HUES48 (cell line): ENCODE measurements around the gene DDX60.
"Not testable (repeated sequence)": the region's sequence is repeated elsewhere in the genome, so short reads cannot be mapped to it uniquely, and the experiment has no call there.

Experiments used
- H3K27ac ChIP-seq: one replicate; pipeline ENCODE4 v1.7.0; 2013; ENCODE audit warnings: low read depth, low read length, inconsistent platforms
- H3K27me3 ChIP-seq: 2 replicates; pipeline ENCODE4 v1.6.1; 2013; ENCODE audit warnings: mild to moderate bottlenecking, low read length; ENCODE audit not compliant: control insufficient read depth, insufficient read depth
- H3K36me3 ChIP-seq: 2 replicates; pipeline ENCODE4 v1.6.1; 2013; ENCODE audit warnings: low read length; ENCODE audit not compliant: control insufficient read depth, insufficient read depth
- H3K4me1 ChIP-seq: 2 replicates; pipeline ENCODE4 v1.6.1; 2013; ENCODE audit warnings: mild to moderate bottlenecking, low read length; ENCODE audit not compliant: control insufficient read depth, insufficient read depth
- H3K4me3 ChIP-seq: 2 replicates; pipeline ENCODE4 v1.5.1; 2013; ENCODE audit warnings: mild to moderate bottlenecking, low read depth, low read length
- H3K9ac ChIP-seq: 2 replicates; pipeline ENCODE4 v1.6.1; 2013; ENCODE audit warnings: mild to moderate bottlenecking, low read depth, low read length, moderate library complexity
- H3K9me3 ChIP-seq: 2 replicates; pipeline ENCODE4 v1.6.1; 2013; ENCODE audit warnings: low read length; ENCODE audit not compliant: control insufficient read depth, insufficient read depth

The DDX60 gene

DNA sequence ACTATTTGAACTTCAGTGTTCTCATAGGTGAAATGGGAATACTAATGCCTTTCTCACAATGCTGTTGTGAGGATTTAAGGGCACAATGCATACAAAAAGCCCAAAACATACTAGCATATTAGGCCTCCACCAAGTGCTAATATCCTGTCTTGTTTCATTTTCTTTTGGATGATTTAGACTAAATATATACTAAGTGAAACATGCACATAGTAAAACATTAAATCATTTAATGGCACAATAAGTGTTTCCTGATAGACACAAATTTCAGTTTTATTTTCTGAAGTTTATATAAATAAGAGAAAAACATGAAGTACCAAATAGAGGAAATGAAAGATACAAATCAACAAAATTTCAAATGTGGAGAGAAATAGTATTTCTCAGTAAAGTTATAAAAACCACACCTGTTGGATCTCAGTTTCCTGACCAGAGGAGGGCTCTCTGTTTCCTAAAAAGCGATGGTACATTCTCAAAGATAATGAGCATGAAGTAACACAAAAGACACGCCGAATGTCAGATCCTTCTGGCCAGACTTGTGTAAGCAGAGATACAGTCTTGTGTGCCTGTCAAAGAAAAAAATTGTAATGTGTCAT is 25.1 kb downstream of the DDX60 start:
- Histone ChIP-seq H3K4me3 (no peak overlapping the region), H3K27me3 (no peaks in the 10 kb centered on the region), H3K9me3 (no peaks in the 10 kb centered on the region), H3K9ac (no peak overlapping the region), H3K4me1 (0 out of 2 replicates have a peak, but pooled peaks cover 3% of the 10 kb centered on the region), H3K36me3 (no peaks in the 10 kb centered on the region), H3K27ac (no peak overlapping the region)

DNA sequence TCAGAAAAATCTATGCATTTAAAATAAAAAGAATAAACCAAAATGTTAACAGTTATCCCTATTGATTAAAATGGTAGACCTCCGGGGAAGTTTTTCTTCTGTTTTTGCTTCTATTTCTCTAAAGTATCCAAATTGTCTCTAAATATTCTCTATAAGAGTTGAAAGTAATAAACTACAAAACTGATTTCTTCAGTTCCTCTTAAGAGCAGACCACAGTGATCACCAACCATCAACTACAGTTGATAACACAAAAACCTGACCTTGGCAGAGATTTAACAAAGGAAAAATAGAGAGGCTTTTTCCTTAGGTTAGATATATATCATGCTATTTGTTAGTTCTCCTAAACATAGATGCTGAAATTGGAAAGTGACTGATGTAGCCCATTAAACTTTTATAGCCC is 27.3 kb downstream of the DDX60 start:
- Histone ChIP-seq H3K9me3 (no peaks in the 10 kb centered on the region), H3K27me3 (no peaks in the 10 kb centered on the region), H3K4me3 (no peak overlapping the region), H3K36me3 (no peaks in the 10 kb centered on the region), H3K4me1 (0 out of 2 replicates have a peak, but pooled peaks cover 3% of the 10 kb centered on the region), H3K9ac (no peak overlapping the region), H3K27ac (no peak overlapping the region)

DNA sequence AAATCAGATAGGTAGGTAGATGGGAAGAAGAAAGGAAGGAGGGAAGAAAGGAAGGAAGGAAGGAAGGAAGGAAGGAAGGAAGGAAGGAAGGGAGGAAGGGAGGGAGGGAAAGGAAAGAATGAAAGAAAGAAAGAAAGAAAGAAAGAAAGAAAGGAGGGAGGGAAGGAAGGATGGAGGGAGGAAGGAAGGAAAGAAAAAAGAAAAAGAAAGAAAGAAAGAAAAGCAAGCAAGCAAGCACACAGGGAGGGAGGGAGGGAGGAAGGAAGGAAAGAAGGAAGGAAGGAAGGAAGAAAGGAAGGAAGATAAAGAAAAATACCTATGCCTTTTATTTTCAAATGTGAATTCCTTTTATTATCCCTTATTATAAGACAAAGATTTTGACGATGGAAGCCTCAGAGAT is 32.7 kb downstream of the DDX60 start:
- H3K9ac ChIP-seq, H3K4me3 ChIP-seq, H3K9me3 ChIP-seq, H3K27me3 ChIP-seq, H3K36me3 ChIP-seq, H3K27ac ChIP-seq, H3K4me1 ChIP-seq: not testable (repeated sequence)

DNA sequence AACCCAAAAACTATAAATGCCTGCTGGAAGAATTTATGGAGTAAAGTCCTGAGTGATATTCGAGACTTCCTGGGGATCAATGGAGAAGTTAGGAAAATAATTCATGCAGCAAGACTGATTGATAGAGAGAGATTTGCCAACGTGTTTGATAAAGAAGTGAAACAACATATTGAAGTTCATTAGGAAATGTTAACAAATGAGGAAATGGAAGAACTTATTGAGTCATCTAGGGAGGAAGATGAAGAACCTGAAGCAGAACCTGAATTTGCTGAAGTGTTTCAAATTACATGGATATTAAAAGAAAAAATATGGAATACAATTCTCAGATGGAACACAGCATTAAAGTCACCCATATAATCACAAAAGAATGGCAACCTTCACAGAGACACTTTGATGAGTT is 39.0 kb downstream of the DDX60 start:
- no peak overlapping the region for H3K9ac ChIP-seq
- H3K4me3 ChIP-seq = no peak overlapping the region
- H3K36me3 ChIP-seq = no peaks in the 10 kb centered on the region
- no peaks in the 10 kb centered on the region for H3K9me3 ChIP-seq
- 0 out of 2 replicates have a peak, but pooled peaks cover 3% of the 10 kb centered on the region for H3K4me1 ChIP-seq
- no peak overlapping the region for H3K27ac ChIP-seq
- H3K27me3 ChIP-seq = no peaks in the 10 kb centered on the region

DNA sequence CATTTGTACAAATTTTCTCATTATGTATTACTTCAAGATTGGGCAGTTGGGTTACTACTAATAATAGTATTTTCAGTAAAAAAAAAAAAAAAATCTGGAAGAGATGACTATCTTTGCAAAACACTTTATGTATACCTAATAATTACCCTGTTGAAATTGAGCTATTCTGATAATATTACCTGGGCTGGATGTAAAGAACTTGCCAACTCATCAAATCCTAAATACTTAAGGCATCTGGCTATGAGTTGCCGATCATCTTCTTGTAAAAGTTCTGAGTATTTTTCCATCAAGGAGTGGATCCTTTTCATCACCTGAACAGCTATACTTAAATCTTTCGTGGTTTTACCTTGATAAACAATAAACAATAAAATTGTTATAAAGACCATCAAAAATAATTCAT is 42.7 kb downstream of the DDX60 start:
- Histone ChIP-seq H3K27me3 (no peaks in the 10 kb centered on the region), H3K4me3 (no peak overlapping the region), H3K27ac (no peak overlapping the region), H3K9me3 (no peaks in the 10 kb centered on the region), H3K4me1 (0 out of 2 replicates have a peak, but pooled peaks cover 3% of the 10 kb centered on the region), H3K9ac (no peak overlapping the region), H3K36me3 (no peaks in the 10 kb centered on the region)

DNA sequence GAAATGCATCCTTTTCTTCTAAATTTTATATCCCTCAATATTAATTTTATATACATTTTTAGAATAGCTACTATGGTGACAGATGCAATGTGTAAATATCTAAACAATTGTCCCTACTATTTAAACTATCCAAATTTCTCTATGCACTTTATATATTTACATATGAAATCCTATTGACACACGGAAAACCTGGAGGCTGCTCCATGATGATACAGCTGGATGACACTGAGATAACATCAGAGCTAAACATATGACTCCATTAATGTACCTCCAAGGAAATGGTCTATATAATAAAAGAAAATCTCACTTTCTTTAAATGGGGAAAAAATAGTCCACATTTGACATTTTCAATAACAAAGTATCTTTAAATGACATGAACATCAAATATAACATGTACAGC is 43.7 kb downstream of the DDX60 start:
- Histone ChIP-seq H3K4me1 (0 out of 2 replicates have a peak, but pooled peaks cover 3% of the 10 kb centered on the region), H3K27ac (no peak overlapping the region), H3K4me3 (no peak overlapping the region), H3K9ac (no peak overlapping the region), H3K27me3 (no peaks in the 10 kb centered on the region), H3K9me3 (no peaks in the 10 kb centered on the region), H3K36me3 (no peaks in the 10 kb centered on the region)

DNA sequence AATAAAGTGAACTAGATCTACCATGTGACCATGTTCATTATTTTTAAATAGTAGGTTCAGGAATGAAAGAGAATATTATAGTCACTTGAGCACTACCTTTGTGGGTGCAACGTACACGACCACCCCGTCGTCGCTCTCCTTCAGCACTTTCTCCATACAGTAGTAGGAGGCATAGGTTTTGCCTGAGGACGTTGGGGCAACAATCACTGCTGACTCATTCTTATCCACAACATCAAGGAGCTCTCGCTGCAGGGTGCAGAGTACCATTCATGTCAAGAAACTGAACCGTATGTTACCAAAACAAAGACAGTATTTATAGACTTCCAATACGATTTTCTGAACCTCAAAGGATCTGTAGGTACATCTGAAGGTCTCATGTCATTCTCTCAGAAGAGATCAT is 44.7 kb downstream of the DDX60 start:
- H3K27ac ChIP-seq = no peak overlapping the region
- no peaks in the 10 kb centered on the region for H3K27me3 ChIP-seq
- H3K36me3 ChIP-seq = no peaks in the 10 kb centered on the region

DNA sequence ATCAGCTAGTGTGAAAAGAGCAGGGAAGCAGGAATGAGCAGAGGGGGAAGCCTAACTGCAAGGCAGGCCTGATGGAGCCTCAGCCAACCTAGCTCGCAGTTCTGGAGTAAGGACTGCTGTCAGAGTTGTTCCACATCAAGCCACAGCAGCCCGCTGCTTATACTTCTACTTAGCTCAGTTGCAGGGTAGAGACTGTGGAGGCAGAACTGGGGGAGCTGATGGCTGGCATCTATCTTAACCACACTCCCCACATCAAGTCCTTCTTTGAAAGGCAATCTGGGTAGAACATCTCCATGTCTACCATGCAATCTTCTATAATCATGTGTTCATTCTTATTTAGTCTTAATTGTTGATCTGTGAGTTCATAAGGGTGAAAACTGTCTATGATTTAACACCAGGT is 46.1 kb downstream of the DDX60 start:
- Histone ChIP-seq H3K9ac (no peak overlapping the region), H3K4me3 (no peak overlapping the region), H3K36me3 (no peaks in the 10 kb centered on the region), H3K9me3 (no peaks in the 10 kb centered on the region), H3K27ac (no peak overlapping the region), H3K27me3 (no peaks in the 10 kb centered on the region), H3K4me1 (0 out of 2 replicates have a peak, but pooled peaks cover 3% of the 10 kb centered on the region)

More for the DNA sequence above, 44.7 kb downstream of the DDX60 start:
- no peak overlapping the region for H3K9ac ChIP-seq
- H3K4me3 ChIP-seq = no peak overlapping the region
- no peaks in the 10 kb centered on the region for H3K9me3 ChIP-seq
- H3K4me1 ChIP-seq = 0 out of 2 replicates have a peak, but pooled peaks cover 3% of the 10 kb centered on the region

DNA sequence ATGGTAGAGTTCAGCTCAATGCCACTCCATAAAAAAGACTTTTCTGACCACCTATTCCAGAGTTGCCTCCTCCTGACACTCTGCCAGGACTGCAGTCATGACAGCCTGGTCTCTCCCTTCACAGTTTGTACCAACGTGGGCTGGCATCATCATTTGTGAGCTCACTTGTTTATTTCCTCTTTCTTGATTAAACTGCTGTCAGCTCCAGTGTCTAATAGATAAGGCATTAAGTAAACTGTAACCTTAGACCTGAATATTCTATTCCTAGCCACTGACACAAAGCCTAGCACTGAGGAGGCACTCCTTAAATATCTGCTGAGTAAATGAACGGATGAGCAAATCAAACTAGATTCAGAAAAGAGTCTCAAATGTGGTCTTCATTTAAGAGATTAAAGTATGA is 48.7 kb downstream of the DDX60 start:
- H3K27me3 ChIP-seq = no peaks in the 10 kb centered on the region
- no peak overlapping the region for H3K4me3 ChIP-seq
- no peaks in the 10 kb centered on the region for H3K36me3 ChIP-seq
- no peaks in the 10 kb centered on the region for H3K9me3 ChIP-seq
- H3K4me1 ChIP-seq = no peaks in the 10 kb centered on the region
- no peak overlapping the region for H3K27ac ChIP-seq
- no peak overlapping the region for H3K9ac ChIP-seq

DNA sequence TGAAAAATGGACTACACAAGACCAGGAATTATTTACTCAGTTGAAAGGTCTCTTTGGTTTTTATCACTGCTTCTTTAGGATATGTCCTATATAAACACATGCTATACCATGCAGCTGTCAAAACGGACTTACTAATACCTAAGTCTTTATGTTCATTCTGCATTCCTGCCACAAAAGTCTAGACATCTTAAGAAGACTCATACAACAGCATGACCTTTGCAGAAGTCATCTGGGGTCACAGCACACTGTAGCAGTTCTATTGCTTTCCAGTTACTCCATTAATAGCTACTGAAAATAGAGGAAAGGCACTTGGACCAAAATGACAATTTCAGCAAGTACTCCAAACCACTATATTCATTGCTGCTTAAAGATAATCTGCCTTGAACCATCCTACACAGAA is 53.2 kb downstream of the DDX60 start:
- no peaks in the 10 kb centered on the region for H3K4me1 ChIP-seq
- no peaks in the 10 kb centered on the region for H3K9me3 ChIP-seq
- H3K36me3 ChIP-seq = no peaks in the 10 kb centered on the region
- H3K9ac ChIP-seq = no peak overlapping the region
- H3K4me3 ChIP-seq = no peak overlapping the region
- H3K27me3 ChIP-seq = no peaks in the 10 kb centered on the region
- H3K27ac ChIP-seq = no peak overlapping the region

DNA sequence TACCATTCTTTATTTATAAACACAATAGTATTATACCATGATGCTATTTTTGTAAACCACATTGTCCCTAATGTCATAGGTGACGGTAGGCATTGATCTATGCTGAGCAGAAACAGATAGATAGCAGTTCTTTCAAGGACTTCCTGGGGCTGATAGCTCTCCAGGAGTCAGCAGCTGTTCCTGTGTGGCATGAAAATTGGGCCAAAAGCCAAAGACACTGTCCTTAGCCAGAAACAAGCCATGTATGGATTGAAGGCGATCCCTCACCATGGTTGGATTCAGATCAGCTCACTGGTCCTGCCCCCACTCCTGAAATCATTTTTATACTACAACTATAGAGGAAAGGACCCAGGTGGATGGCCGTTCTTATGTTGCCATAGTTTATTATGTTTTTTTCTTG is 53.6 kb downstream of the DDX60 start:
- Histone ChIP-seq H3K9ac (no peak overlapping the region), H3K4me3 (no peak overlapping the region), H3K27me3 (no peaks in the 10 kb centered on the region), H3K4me1 (no peaks in the 10 kb centered on the region), H3K36me3 (no peaks in the 10 kb centered on the region), H3K9me3 (no peaks in the 10 kb centered on the region), H3K27ac (no peak overlapping the region)
